ENCODE measurements around the gene RARA. TPM values are rescaled to one million over a fixed set of nuclear protein-coding genes. Genes with fewer than 3 reads are reported as not detected.

Gene RARA
- polyA plus RNA-seq, 1 donor from 2014 or later, result 6.6 TPM

- Histone ChIP-seq H3K9me3 (ENCODE audit: low read length) (no peaks in the 10 kb centered on the region), H3K36me3 (ENCODE audit: insufficient read depth, low read length) (no peaks in the 10 kb centered on the region), H3K4me2 (ENCODE audit: low read length) (no peak overlapping the region), H3F3A (ENCODE audit: insufficient read depth, low read length, poor library complexity, severe bottlenecking) (no peaks in the 10 kb centered on the region), H3K4me3 (ENCODE audit: low read length) (no peak overlapping the region), H3K9ac (ENCODE audit: low read length) (no peak overlapping the region), H4K20me1 (ENCODE audit: insufficient read depth) (no peaks in the 10 kb centered on the region), H3K27ac (ENCODE audit: low read length) (no peak overlapping the region), H3K9me2 (ENCODE audit: insufficient read depth, low read length) (no peaks in the 10 kb centered on the region), H2AFZ (ENCODE audit: low read depth, low read length) (no peak overlapping the region), H3K79me2 (replicated peaks; ENCODE audit: insufficient read depth, low read length) (no peaks in the 10 kb centered on the region), H3K27me3 (ENCODE audit: insufficient read depth, low read depth, low read length) (no peaks in the 10 kb centered on the region)
- TF ChIP-seq EP300 (conservative IDR thresholded peaks at IDR 0.05; ENCODE audit: poor library complexity, severe bottlenecking) (no peak), MXI1 (conservative IDR thresholded peaks at IDR 0.05; ENCODE audit: poor library complexity, severe bottlenecking) (no peak), POLR2AphosphoS5 (IDR thresholded peaks at IDR 0.05) (no peak), REST (IDR thresholded peaks at IDR 0.05; ENCODE audit: borderline replicate concordance) (no peak), TAF1 (IDR thresholded peaks at IDR 0.05; ENCODE audit: low read depth) (no peak), EZH2 (IDR thresholded peaks at IDR 0.05; ENCODE audit: borderline replicate concordance, insufficient read depth, low read length, poor library complexity, severe bottlenecking) (no peak)
These were observed 18.9 kb downstream of the RARA start for GRCh38 chr17:40327735-40328385.

GRCh38 chr17:40328386-40328766, 19.4 kb downstream of the RARA start:
- Histone ChIP-seq H3K36me3 (ENCODE audit: insufficient read depth, low read length) (no peaks in the 10 kb centered on the region), H4K20me1 (ENCODE audit: insufficient read depth) (no peaks in the 10 kb centered on the region), H3K27ac (ENCODE audit: low read length) (no peak overlapping the region), H3K9me2 (ENCODE audit: insufficient read depth, low read length) (no peaks in the 10 kb centered on the region), H3K9ac (ENCODE audit: low read length) (no peak overlapping the region), H3K4me3 (ENCODE audit: low read length) (no peak overlapping the region), H3K79me2 (replicated peaks; ENCODE audit: insufficient read depth, low read length) (no peaks in the 10 kb centered on the region), H3K4me2 (ENCODE audit: low read length) (no peak overlapping the region), H2AFZ (ENCODE audit: low read depth, low read length) (no peak overlapping the region), H3K27me3 (ENCODE audit: insufficient read depth, low read depth, low read length) (no peaks in the 10 kb centered on the region), H3F3A (ENCODE audit: insufficient read depth, low read length, poor library complexity, severe bottlenecking) (no peaks in the 10 kb centered on the region), H3K9me3 (ENCODE audit: low read length) (no peaks in the 10 kb centered on the region)
- TF ChIP-seq REST (IDR thresholded peaks at IDR 0.05; ENCODE audit: borderline replicate concordance), result no peak
- no peak for TF ChIP-seq EZH2 (IDR thresholded peaks at IDR 0.05; ENCODE audit: borderline replicate concordance, insufficient read depth, low read length, poor library complexity, severe bottlenecking)
- no peak for TF ChIP-seq POLR2AphosphoS5 (IDR thresholded peaks at IDR 0.05)
- no peak for TF ChIP-seq TAF1 (IDR thresholded peaks at IDR 0.05; ENCODE audit: low read depth)
- TF ChIP-seq SMC3 (conservative IDR thresholded peaks at IDR 0.05; ENCODE audit: poor library complexity), result no peak
- TF ChIP-seq EP300 (conservative IDR thresholded peaks at IDR 0.05; ENCODE audit: poor library complexity, severe bottlenecking), result no peak
- no peak for TF ChIP-seq CTCF (IDR thresholded peaks at IDR 0.05; ENCODE audit: poor library complexity, severe bottlenecking)
- no peak for TF ChIP-seq RAD21 (conservative IDR thresholded peaks at IDR 0.05)
- TF ChIP-seq MXI1 (conservative IDR thresholded peaks at IDR 0.05; ENCODE audit: poor library complexity, severe bottlenecking), result no peak
